ENCODE data around the gene NIBAN1.
A peak's percentile ranks its signal among the peaks of the same experiment; 100 is the strongest.
"Not testable (repeated sequence)": the region's sequence is repeated elsewhere in the genome, so short reads cannot be mapped to it uniquely, and the experiment has no call there.

NIBAN1 gene

DNA sequence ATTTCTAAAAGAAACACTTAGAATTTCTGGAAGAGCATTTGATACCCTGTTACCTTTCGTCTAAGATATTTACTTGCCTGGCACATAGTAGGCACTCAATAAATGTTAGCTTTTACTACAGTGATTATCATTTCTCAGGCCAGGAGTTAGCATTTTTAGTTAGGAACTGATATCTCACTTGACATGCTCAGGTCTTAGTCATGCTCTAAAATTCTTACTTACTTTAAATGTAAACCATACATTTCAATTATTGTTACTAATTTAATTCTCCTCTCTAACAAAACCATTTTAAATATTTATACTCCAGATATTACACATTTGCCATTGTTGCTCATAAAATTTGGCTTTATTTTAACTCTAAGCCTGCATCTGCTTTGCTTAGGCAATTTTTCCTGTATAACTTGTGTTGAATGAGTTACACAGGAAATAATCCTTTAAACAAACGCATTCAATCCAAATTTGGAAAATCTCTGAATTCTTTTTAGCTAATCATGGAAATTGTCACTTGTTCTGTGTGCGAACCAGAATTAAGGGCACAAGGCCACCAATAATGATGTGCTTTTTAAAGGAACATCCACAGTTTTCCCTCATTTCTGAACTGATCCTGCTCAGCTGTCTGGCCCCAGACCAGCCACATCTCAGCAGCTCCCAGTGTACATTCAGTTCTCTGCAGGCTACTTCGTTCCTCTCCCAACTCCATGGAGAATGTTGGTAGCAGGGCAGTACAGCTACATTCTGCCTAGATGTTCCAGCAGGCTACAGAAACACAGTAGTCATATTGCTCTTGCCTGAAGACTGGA is 15.6 kb downstream of the NIBAN1 start:
- no peaks in the 10 kb centered on the region for H3K9me3 Mint-ChIP-seq
- H3K4me1 Mint-ChIP-seq (ENCODE audit: low read depth), result peaks cover 14% of the 10 kb centered on the region
- peaks cover 3% of the 10 kb centered on the region for H3K27me3 Mint-ChIP-seq
- no peak overlapping the region for H3K4me3 Mint-ChIP-seq
- H3K27ac Mint-ChIP-seq, result no peak overlapping the region
- H3K36me3 Mint-ChIP-seq (ENCODE audit: low read depth), result peaks cover 9% of the 10 kb centered on the region

GRCh38 chr1:184957901-184958300 is 16.4 kb downstream of the NIBAN1 start:
- not testable (repeated sequence) for H3K9me3 Mint-ChIP-seq, H3K4me3 Mint-ChIP-seq, H3K27me3 Mint-ChIP-seq

DNA sequence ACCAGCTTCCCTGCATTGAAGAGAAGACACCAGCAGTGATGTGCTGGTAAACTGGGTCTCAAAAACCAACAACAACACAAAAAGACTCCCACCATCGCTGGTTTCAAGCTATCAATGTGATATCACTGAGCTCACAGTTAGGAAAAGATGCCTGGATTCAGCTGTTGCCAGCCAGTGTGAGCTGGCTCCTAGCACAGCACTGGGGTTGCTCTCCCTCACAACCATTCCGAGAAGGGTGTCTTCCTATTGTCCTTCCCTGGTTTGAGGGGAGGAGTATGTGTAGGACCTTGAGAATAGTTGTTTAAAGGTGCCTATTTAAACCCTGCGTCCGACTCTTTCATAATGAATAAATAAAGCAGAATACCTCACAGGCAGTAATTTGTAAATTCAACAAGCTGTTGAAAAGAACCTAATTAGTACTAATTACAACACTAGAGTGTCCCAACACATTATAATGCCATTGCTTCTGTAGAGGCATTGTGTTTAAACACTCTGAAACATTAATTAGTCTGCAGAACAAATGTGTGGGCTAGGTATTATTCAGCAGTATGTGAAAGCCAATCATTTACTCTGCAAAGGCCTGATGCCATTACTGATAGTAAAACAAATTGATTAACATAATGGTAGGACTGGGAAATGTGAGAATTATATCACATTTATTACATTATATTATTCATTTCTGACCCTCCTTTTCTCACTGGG is 17.2 kb downstream of the NIBAN1 start:
- Mint-ChIP-seq H3K27ac (no peak overlapping the region), H3K36me3 (ENCODE audit: low read depth) (peaks cover 9% of the 10 kb centered on the region), H3K27me3 (peaks cover 3% of the 10 kb centered on the region), H3K4me1 (ENCODE audit: low read depth) (peaks cover 19% of the 10 kb centered on the region), H3K4me3 (no peak overlapping the region), H3K9me3 (no peaks in the 10 kb centered on the region)

More at GRCh38 chr1:184957901-184958300, 16.4 kb downstream of the NIBAN1 start:
- H3K36me3 Mint-ChIP-seq (ENCODE audit: low read depth); H3K27ac Mint-ChIP-seq: not testable (repeated sequence)
- peaks cover 19% of the 10 kb centered on the region for H3K4me1 Mint-ChIP-seq (ENCODE audit: low read depth)

- H3K27me3 Mint-ChIP-seq, result no peaks in the 10 kb centered on the region
- peaks cover 24% of the 10 kb centered on the region for H3K4me1 Mint-ChIP-seq (ENCODE audit: low read depth)
- no peaks in the 10 kb centered on the region for H3K9me3 Mint-ChIP-seq
- no peaks in the 10 kb centered on the region for H3K36me3 Mint-ChIP-seq (ENCODE audit: low read depth)
- H3K27ac Mint-ChIP-seq, result peak overlapping the region; percentile 85
- H3K4me3 Mint-ChIP-seq, result peak overlapping the region; percentile 64
These were observed 19.9 kb downstream of the NIBAN1 start for GRCh38 chr1:184954232-184954995.

DNA sequence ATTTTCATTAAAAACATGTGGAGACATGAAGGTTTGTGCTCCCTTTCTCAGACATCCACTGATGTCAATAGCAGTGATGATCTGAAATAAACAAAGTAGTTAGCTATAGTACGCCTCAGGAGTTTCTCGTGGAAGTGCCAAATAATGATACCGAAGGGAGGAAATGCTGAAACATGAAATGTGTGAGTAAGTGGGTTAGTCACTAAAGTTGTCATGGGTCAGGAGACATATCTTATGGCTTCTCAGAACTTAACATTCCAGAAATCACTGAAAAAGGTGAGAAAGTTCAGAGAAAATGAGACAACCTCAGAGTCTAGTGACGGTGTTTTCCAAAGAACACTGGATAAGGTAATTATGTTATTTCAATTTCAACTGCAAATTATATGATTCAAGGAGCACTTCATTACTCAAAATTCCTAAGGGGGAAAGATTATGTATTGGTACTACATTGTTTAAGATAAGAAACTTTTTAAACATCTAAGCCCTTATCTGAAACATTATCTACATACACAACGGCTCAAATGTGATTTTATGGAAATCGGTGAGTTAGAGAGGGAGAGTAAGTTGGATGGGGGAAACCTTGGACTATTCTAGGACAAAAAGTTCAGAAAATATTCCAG is 20.6 kb downstream of the NIBAN1 start:
- Mint-ChIP-seq H3K36me3 (ENCODE audit: low read depth) (no peaks in the 10 kb centered on the region), H3K4me1 (ENCODE audit: low read depth) (peaks cover 24% of the 10 kb centered on the region), H3K27ac (peak overlapping the region; percentile 85), H3K27me3 (no peaks in the 10 kb centered on the region), H3K9me3 (no peaks in the 10 kb centered on the region), H3K4me3 (peak overlapping the region; percentile 64)

GRCh38 chr1:184952428-184952827 is 21.9 kb downstream of the NIBAN1 start:
- Mint-ChIP-seq H3K4me3 (no peak overlapping the region), H3K27ac (no peak overlapping the region), H3K36me3 (ENCODE audit: low read depth) (no peaks in the 10 kb centered on the region)

DNA sequence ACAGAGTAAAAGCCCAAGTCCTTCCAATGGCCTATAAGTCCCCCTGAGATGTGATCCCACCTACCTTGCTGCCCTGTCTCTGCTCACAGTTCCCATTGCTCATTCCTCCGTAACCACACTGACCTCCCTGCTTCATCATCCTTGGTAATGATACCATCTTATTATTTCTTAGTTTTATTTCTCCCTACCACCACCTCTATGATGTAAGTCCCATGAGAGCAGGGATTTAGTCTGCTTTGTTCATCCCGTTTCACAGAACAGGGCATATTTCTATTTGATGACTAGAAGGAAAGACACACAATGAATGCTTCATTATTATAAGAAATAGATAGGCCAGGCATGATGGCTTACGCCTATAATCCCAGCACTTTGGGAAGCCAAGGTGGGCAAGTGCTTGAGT is 22.5 kb downstream of the NIBAN1 start:
- H3K4me3 Mint-ChIP-seq, result no peak overlapping the region
- no peaks in the 10 kb centered on the region for H3K27me3 Mint-ChIP-seq
- no peaks in the 10 kb centered on the region for H3K36me3 Mint-ChIP-seq (ENCODE audit: low read depth)
- peak overlapping the region; percentile 15 for H3K27ac Mint-ChIP-seq
- H3K4me1 Mint-ChIP-seq (ENCODE audit: low read depth), result peaks cover 24% of the 10 kb centered on the region
- no peaks in the 10 kb centered on the region for H3K9me3 Mint-ChIP-seq

More at GRCh38 chr1:184952428-184952827, 21.9 kb downstream of the NIBAN1 start:
- H3K4me1 Mint-ChIP-seq (ENCODE audit: low read depth), result peaks cover 24% of the 10 kb centered on the region
- no peaks in the 10 kb centered on the region for H3K9me3 Mint-ChIP-seq
- no peaks in the 10 kb centered on the region for H3K27me3 Mint-ChIP-seq

GRCh38 chr1:184950906-184951305 is 23.4 kb downstream of the NIBAN1 start:
- peaks cover 30% of the 10 kb centered on the region for H3K4me1 Mint-ChIP-seq (ENCODE audit: low read depth)
- no peaks in the 10 kb centered on the region for H3K9me3 Mint-ChIP-seq
- no peak overlapping the region for H3K4me3 Mint-ChIP-seq
- H3K27ac Mint-ChIP-seq, result no peak overlapping the region
- peaks cover 4% of the 10 kb centered on the region for H3K36me3 Mint-ChIP-seq (ENCODE audit: low read depth)
- no peaks in the 10 kb centered on the region for H3K27me3 Mint-ChIP-seq

DNA sequence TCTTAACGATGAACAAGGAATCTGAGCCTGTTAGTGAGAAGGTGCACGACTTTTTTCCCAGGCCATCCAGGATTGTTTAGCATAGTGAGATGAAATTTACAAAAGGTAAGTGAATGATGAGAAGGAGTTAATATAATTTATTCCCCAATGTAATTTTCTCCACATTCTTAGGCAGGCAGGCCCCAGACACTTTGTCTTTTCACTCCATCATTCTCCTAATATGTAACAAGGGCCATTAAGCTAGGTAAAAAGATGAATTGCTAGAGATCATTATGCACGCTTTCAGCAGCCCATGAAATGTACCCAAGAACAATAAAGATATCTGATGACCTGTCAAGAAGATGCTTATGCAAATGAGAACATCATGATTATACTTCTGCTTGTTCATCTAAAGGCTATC is 24.1 kb downstream of the NIBAN1 start:
- peaks cover 7% of the 10 kb centered on the region for H3K36me3 Mint-ChIP-seq (ENCODE audit: low read depth)
- no peak overlapping the region for H3K27ac Mint-ChIP-seq
- H3K4me3 Mint-ChIP-seq, result no peak overlapping the region
- H3K4me1 Mint-ChIP-seq (ENCODE audit: low read depth), result peaks cover 35% of the 10 kb centered on the region
- no peaks in the 10 kb centered on the region for H3K27me3 Mint-ChIP-seq
- no peaks in the 10 kb centered on the region for H3K9me3 Mint-ChIP-seq

DNA sequence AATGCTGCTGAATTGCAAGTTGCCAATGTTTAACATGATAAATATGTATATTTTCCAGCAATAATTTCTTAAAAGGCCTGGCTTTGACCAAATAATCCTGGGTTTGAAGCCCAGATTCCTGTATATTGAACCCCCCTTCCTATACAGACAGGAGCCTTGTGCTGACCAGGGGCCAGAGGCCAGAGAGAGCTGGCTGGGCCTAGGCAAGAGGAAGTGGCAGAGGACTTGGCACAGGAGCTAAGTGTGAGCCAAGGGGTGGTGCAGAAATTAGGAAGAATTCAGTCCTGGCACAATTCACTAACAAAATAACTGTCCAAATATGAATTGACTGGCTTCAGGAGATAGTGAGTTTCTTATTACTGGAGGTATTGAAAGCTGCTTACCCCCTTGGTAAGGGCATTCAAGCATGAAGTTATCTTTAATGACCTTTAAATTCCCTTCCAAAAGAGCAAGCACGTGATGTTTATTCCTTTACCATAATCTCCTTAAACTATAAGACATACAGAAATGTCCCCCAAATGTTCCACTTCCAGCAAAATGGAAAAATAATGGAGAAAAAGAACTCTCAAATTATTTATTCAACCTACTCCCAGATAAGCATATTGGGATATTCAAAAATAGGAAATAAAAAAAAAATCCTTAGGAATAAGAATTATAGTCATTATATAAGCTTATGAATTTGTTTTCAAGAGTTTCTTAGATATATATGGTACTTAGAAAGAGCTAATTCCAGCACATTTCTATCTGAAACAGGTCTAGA is 26.6 kb downstream of the NIBAN1 start:
- H3K36me3 Mint-ChIP-seq (ENCODE audit: low read depth), result peaks cover 13% of the 10 kb centered on the region
- H3K9me3 Mint-ChIP-seq, result no peaks in the 10 kb centered on the region
- H3K27ac Mint-ChIP-seq, result no peak overlapping the region
- peaks cover 24% of the 10 kb centered on the region for H3K4me1 Mint-ChIP-seq (ENCODE audit: low read depth)
- H3K4me3 Mint-ChIP-seq, result no peak overlapping the region
- peaks cover 4% of the 10 kb centered on the region for H3K27me3 Mint-ChIP-seq

DNA sequence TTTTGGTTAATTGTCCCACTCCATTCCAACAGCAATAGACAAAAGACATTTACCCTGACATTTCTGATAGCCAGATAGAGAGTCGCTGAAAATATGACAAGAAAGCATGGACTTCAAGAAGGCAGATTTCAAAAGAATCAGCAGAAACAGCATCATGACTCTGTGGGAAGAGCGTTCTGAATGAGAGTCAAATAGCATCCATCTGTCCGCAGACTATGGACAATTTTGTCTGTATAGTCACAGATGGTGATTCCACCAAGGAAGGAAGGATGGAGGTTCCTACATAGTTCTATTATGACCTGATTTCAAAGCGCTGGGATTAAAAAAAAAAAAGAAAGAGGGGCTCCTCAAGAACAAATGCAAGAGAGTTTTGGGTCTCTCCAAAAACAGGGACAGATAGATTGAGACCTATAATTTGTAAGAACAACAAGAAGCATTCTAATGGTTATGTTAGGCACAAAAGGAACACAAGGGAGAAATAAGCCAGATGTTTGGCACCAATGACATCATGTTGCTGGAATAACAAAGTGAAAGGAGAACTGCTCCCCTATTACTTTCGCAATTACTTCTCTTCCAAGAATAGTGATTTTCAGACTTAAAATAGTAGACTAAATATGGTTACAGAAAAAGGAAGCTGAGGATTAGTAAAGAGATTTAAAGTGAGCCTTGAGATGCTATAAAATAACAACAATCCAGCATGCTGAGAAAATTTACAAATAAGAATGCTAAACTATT is 28.5 kb downstream of the NIBAN1 start:
- peaks cover 4% of the 10 kb centered on the region for H3K27me3 Mint-ChIP-seq
- H3K27ac Mint-ChIP-seq, result peak overlapping the region; percentile 33
- peaks cover 33% of the 10 kb centered on the region for H3K4me1 Mint-ChIP-seq (ENCODE audit: low read depth)
- H3K9me3 Mint-ChIP-seq, result no peaks in the 10 kb centered on the region
- H3K36me3 Mint-ChIP-seq (ENCODE audit: low read depth), result peaks cover 15% of the 10 kb centered on the region
- H3K4me3 Mint-ChIP-seq, result peak overlapping the region; percentile 9

GRCh38 chr1:184945029-184945428 is 29.3 kb downstream of the NIBAN1 start:
- H3K4me3 Mint-ChIP-seq, result no peak overlapping the region
- H3K27me3 Mint-ChIP-seq, result peaks cover 4% of the 10 kb centered on the region
- H3K27ac Mint-ChIP-seq, result no peak overlapping the region
- peaks cover 15% of the 10 kb centered on the region for H3K36me3 Mint-ChIP-seq (ENCODE audit: low read depth)
- peaks cover 37% of the 10 kb centered on the region for H3K4me1 Mint-ChIP-seq (ENCODE audit: low read depth)
- H3K9me3 Mint-ChIP-seq, result no peaks in the 10 kb centered on the region

- no peak overlapping the region for H3K4me3 Mint-ChIP-seq
- no peak overlapping the region for H3K27ac Mint-ChIP-seq
- peaks cover 37% of the 10 kb centered on the region for H3K4me1 Mint-ChIP-seq (ENCODE audit: low read depth)
- H3K27me3 Mint-ChIP-seq, result peaks cover 4% of the 10 kb centered on the region
- H3K36me3 Mint-ChIP-seq (ENCODE audit: low read depth), result peaks cover 15% of the 10 kb centered on the region
- no peaks in the 10 kb centered on the region for H3K9me3 Mint-ChIP-seq
These were observed 30.3 kb downstream of the NIBAN1 start for GRCh38 chr1:184943998-184944397.
